Caco-2 (cell line): ENCODE results near the gene MRS2. TPM values are rescaled to one million over a fixed set of nuclear protein-coding genes. Genes with fewer than 3 reads are reported as not detected.

Experiments used
- BruUV-seq: library from RNA; stranded (reverse); fragments of 400-500 nt; replicated peaks from 2 replicates; lab custom pipeline; 2021; lab: Mats Ljungman, UMichigan
- CTCF ChIA-PET: fragments of 300-600 bp; sonication (Branson Sonifier 250); formaldehyde crosslinking; loops from one replicate; lab custom pipeline; 2022; ENCODE audit warnings: antibody characterized with exemption; lab: Charles Lee
- POLR2A ChIA-PET: fragments of 300-600 bp; sonication (Branson Sonifier 250); formaldehyde crosslinking; loops from one replicate; lab custom pipeline; 2022; ENCODE audit warnings: antibody characterized with exemption; lab: Charles Lee
- DNase-seq, 2 experiments: peaks; one replicate each; pipeline versions ENCODE4 v3.0.0 to v3.0.0-alpha.2; 2020 to 2022
- H3K27me3 ChIP-seq: replicated peaks from 2 replicates; pipeline ENCODE4 v1.6.0; 2011; ENCODE audit warnings: low read length; ENCODE audit not compliant: control insufficient read depth, insufficient read depth
- H3K36me3 ChIP-seq: 2 replicates; pipeline ENCODE4 v1.5.1; 2011; ENCODE audit warnings: low read length; ENCODE audit not compliant: control insufficient read depth, insufficient read depth
- H3K4me1 ChIP-seq: fragments of 250-450 bp; sonication (Bioruptor Pico); 2 replicates; pipeline ENCODE4 v1.5.1; 2020; ENCODE audit warnings: mild to moderate bottlenecking
- H3K4me3 ChIP-seq: 2 replicates; pipeline ENCODE4 v1.5.1; 2011; ENCODE audit warnings: low read depth, mild to moderate bottlenecking, control low read depth, low read length
- H3K9me3 ChIP-seq: fragments of 250-450 bp; sonication (Bioruptor Pico); 2 replicates; pipeline ENCODE4 v1.5.1; 2020; ENCODE audit warnings: mild to moderate bottlenecking, moderate library complexity
- H3K27ac Mint-ChIP-seq: one replicate; pipeline ENCODE4 v1.8.0; 2022; ENCODE audit warnings: mixed read lengths; ENCODE audit not compliant: unreplicated experiment
- H3K27me3 Mint-ChIP-seq: one replicate; pipeline ENCODE4 v1.8.0; 2022; ENCODE audit warnings: mixed read lengths; ENCODE audit not compliant: insufficient read depth, unreplicated experiment
- H3K36me3 Mint-ChIP-seq: one replicate; pipeline ENCODE4 v1.8.0; 2022; ENCODE audit warnings: mild to moderate bottlenecking, mixed read lengths; ENCODE audit not compliant: insufficient read depth, unreplicated experiment
- H3K4me1 Mint-ChIP-seq: one replicate; pipeline ENCODE4 v1.8.0; 2022; ENCODE audit warnings: low read depth, mixed read lengths; ENCODE audit not compliant: unreplicated experiment
- H3K4me3 Mint-ChIP-seq: one replicate; pipeline ENCODE4 v1.8.0; 2022; ENCODE audit warnings: mild to moderate bottlenecking, moderate library complexity, mixed read lengths; ENCODE audit not compliant: unreplicated experiment
- H3K9me3 Mint-ChIP-seq: one replicate; pipeline ENCODE4 v1.8.0; 2022; ENCODE audit warnings: mixed read lengths; ENCODE audit not compliant: unreplicated experiment
- CTCF ChIP-seq, 2 experiments: fragments of 200-600 bp in 1 of 2; IDR thresholded peaks; 1 replicate in 1 of 2; 2 replicates in 1 of 2; pipeline versions ENCODE4 v1.5.1 to v1.8.0; 2011 to 2022; ENCODE audit warnings: antibody characterized with exemption in 1 of 2, control low read depth in 1 of 2, inconsistent platforms in 1 of 2, low read depth in 1 of 2, low read length in 1 of 2, mild to moderate bottlenecking in 1 of 2, moderate library complexity in 1 of 2; ENCODE audit not compliant: insufficient read depth in 1 of 2, severe bottlenecking in 1 of 2, unreplicated experiment in 1 of 2
- intact Hi-C: fragments of 100-400 bp; cut with micrococcal nuclease; formaldehyde crosslinking; loops from one replicate; pipeline ENCODE4 v1.10.0; 2022; ENCODE audit not compliant: unreplicated experiment
- total RNA-seq: library from RNA; stranded (reverse); gene quantifications from 2 replicates; pipeline ENCODE4 v1.2.3, GENCODE V29; 2022

MRS2 gene
- total RNA-seq, 1 experiment from 2014 or later = 62.3 TPM

- peak overlapping the region; percentile 28 for H3K27ac Mint-ChIP-seq
- DNase-seq = no peak
- Histone ChIP-seq H3K4me3 (no peak overlapping the region), H3K4me1 (no peaks in the 10 kb centered on the region), H3K36me3 (no peaks in the 10 kb centered on the region), H3K9me3 (no peaks in the 10 kb centered on the region), H3K27me3 (no peaks in the 10 kb centered on the region)
- BruUV-seq = no TSS peak
- H3K4me1 Mint-ChIP-seq = no peaks in the 10 kb centered on the region
- peaks cover 6% of the 10 kb centered on the region for H3K36me3 Mint-ChIP-seq
- intact Hi-C loops = no loop called here
- no peaks in the 10 kb centered on the region for H3K27me3 Mint-ChIP-seq
- ChIA-PET CTCF (interaction anchor here (0.6 kb wide), 1 partner anchor 15 kb away, joined by 3 read pairs; no protein-coding TSS in a partner anchor), POLR2A (interaction anchor here (0.6 kb wide), 1 partner anchor 147 kb away, joined by 3 read pairs; no protein-coding TSS in a partner anchor)
- H3K9me3 Mint-ChIP-seq = no peaks in the 10 kb centered on the region
- TF ChIP-seq CTCF (IDR thresholded peaks at IDR 0.05; ENCODE audit: insufficient read depth in 1 of 2, low read depth in 1 of 2, low read length in 1 of 2, severe bottlenecking in 1 of 2, unreplicated experiment in 1 of 2) = no peak
- no peak overlapping the region for H3K4me3 Mint-ChIP-seq
Measured at GRCh38 chr6:24374612-24375011, 28.1 kb upstream of the MRS2 start.

- Histone ChIP-seq H3K4me1 (0 out of 2 replicates have a peak, but pooled peaks cover 2% of the 10 kb centered on the region), H3K9me3 (no peaks in the 10 kb centered on the region), H3K36me3 (no peaks in the 10 kb centered on the region), H3K27me3 (no peaks in the 10 kb centered on the region), H3K4me3 (no peak overlapping the region)
- ChIA-PET POLR2A (no interaction called here), CTCF (interaction anchor here (0.9 kb wide), 1 partner anchor 17 kb away, joined by 3 read pairs; no protein-coding TSS in a partner anchor)
- Mint-ChIP-seq H3K4me3 (no peak overlapping the region), H3K27ac (no peak overlapping the region), H3K36me3 (peaks cover 6% of the 10 kb centered on the region), H3K4me1 (peaks cover 7% of the 10 kb centered on the region), H3K27me3 (no peaks in the 10 kb centered on the region), H3K9me3 (no peaks in the 10 kb centered on the region)
- no TSS peak for BruUV-seq
- no peak for TF ChIP-seq CTCF (IDR thresholded peaks at IDR 0.05; ENCODE audit: insufficient read depth in 1 of 2, low read depth in 1 of 2, low read length in 1 of 2, severe bottlenecking in 1 of 2, unreplicated experiment in 1 of 2)
- intact Hi-C loops = no loop called here
- DNase-seq = no peak
Measured at GRCh38 chr6:24376871-24377270, 25.9 kb upstream of the MRS2 start.

GRCh38 chr6:24378473-24379097 lies 24.2 kb upstream of the MRS2 start:
- Histone ChIP-seq H3K4me1 (peaks cover 7% of the 10 kb centered on the region), H3K4me3 (no peak overlapping the region), H3K27me3 (no peaks in the 10 kb centered on the region), H3K9me3 (no peaks in the 10 kb centered on the region), H3K36me3 (no peaks in the 10 kb centered on the region)
- ChIA-PET CTCF (no interaction called here), POLR2A (interaction anchor here (0.6 kb wide), 1 partner anchor 19 kb away, joined by 7 read pairs; no protein-coding TSS in a partner anchor)
- no peaks in the 10 kb centered on the region for H3K27me3 Mint-ChIP-seq
- H3K4me1 Mint-ChIP-seq = peaks cover 15% of the 10 kb centered on the region
- H3K36me3 Mint-ChIP-seq = peaks cover 6% of the 10 kb centered on the region
- H3K9me3 Mint-ChIP-seq = no peaks in the 10 kb centered on the region
- BruUV-seq = no TSS peak
- H3K27ac Mint-ChIP-seq = no peak overlapping the region
- intact Hi-C loops = no loop called here
- no peak overlapping the region for H3K4me3 Mint-ChIP-seq
- DNase-seq = no peak
- TF ChIP-seq CTCF (IDR thresholded peaks at IDR 0.05; ENCODE audit: insufficient read depth in 1 of 2, low read depth in 1 of 2, low read length in 1 of 2, severe bottlenecking in 1 of 2, unreplicated experiment in 1 of 2) = no peak
